RWPE2 (cell line): ENCODE data around the gene MYH3.

ENCODE experiments used
- ATAC-seq: fragments of 200-7000 bp; cut with Tn5 transposase; 3 replicates; pipeline ENCODE4 v1.9.1; 2021; ENCODE audit warnings: low read depth
- DNase-seq: peaks from one replicate; pipeline ENCODE4 v3.0.0-alpha.2; 2020; ENCODE audit warnings: low spot score
- H3K27ac ChIP-seq: fragments of 450-650 bp; 2 replicates; pipeline ENCODE4 v1.5.1; 2017; ENCODE audit warnings: mild to moderate bottlenecking; ENCODE audit not compliant: poor library complexity, severe bottlenecking
- H3K27me3 ChIP-seq: fragments of 250-450 bp; sonication (Bioruptor Pico); 2 replicates; pipeline ENCODE4 v1.5.1; 2021; ENCODE audit warnings: mild to moderate bottlenecking, moderate library complexity; ENCODE audit not compliant: insufficient read depth, poor library complexity, severe bottlenecking
- H3K36me3 ChIP-seq: fragments of 250-450 bp; sonication (Bioruptor Pico); 2 replicates; pipeline ENCODE4 v1.5.1; 2020; ENCODE audit warnings: low read depth, mild to moderate bottlenecking, moderate library complexity
- H3K4me1 ChIP-seq: fragments of 250-450 bp; sonication (Bioruptor Pico); 2 replicates; pipeline ENCODE4 v1.5.1; 2021; ENCODE audit warnings: mild to moderate bottlenecking, moderate library complexity; ENCODE audit not compliant: insufficient read depth, poor library complexity, severe bottlenecking
- H3K4me3 ChIP-seq: fragments of 250-450 bp; sonication (Bioruptor Pico); 2 replicates; pipeline ENCODE4 v1.5.1; 2021; ENCODE audit warnings: mild to moderate bottlenecking, moderate library complexity; ENCODE audit not compliant: severe bottlenecking
- H3K9me3 ChIP-seq: fragments of 250-450 bp; sonication (Bioruptor Pico); 2 replicates; pipeline ENCODE4 v1.5.1; 2021; ENCODE audit warnings: mild to moderate bottlenecking, moderate library complexity; ENCODE audit not compliant: severe bottlenecking
- CTCF ChIP-seq: fragments of 450-650 bp; IDR thresholded peaks from one replicate; pipeline ENCODE4 v1.5.1; 2017; ENCODE audit warnings: mild to moderate bottlenecking, moderate library complexity; ENCODE audit not compliant: poor library complexity, severe bottlenecking

Gene MYH3

DNA sequence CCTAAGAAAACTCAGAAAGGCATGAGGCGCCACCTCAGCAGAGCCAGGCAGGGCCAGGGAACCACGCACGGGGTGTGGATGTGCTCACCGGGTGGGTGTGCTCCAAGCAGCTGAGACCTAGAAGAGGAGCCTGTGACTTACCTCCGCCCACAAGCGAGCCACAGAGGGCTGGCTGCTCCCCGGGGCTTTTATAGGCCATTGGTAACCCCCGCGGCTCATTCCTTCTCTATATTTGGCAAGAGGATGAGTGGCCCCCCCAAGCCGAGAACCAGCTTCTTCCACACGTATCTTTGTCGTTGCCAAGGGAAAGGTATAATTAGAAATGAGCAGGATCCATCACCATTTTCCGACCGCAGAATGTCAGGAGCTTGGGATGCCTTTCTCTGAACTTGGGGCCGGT lies at the start of gene MYH3:
Gene MYH3 (minus strand): TSS at position 162 of the 400 bp plus-strand sequence. CDS start 2,245 bp downstream, outside the sequence.
- ATAC-seq, result no peak
- Histone ChIP-seq H3K36me3 (no peaks in the 10 kb centered on the region), H3K27me3 (no peaks in the 10 kb centered on the region)

DNA sequence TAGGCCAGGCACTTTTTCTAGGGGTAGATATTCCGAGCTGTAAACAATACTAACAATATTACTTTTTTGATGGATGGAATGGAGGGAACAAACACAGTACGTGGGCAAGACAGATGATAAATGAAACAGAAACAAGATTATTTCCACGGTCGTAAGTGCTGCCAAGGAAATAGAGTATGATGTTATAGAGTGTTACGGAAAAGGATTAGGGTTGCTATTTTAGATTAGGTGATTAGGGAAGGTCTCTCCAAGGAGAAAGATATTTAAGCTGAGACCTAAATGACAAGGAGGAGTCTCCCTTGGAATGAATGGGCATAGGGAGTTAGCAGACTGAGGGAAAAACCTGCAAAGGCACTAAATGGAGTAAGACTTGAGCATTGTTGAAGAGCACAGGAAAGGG lies 48.6 kb upstream of the MYH3 start:
- ATAC-seq (no peak), DNase-seq (no peak)
- Histone ChIP-seq H3K4me3 (no peak overlapping the region), H3K4me1 (no peaks in the 10 kb centered on the region), H3K9me3 (no peaks in the 10 kb centered on the region), H3K27ac (no peak overlapping the region), H3K27me3 (no peaks in the 10 kb centered on the region), H3K36me3 (peaks cover 56% of the 10 kb centered on the region)
- TF ChIP-seq CTCF, result no peak

More for the DNA sequence above, at the start of gene MYH3:
- no peaks in the 10 kb centered on the region for H3K4me1 ChIP-seq
- no peak for DNase-seq
- no peak within 1 kb of the TSS for H3K4me3 ChIP-seq
- no peak for TF ChIP-seq CTCF
- H3K9me3 ChIP-seq, result no peaks in the 10 kb centered on the region
- H3K27ac ChIP-seq, result no peak within 1 kb of the TSS

DNA sequence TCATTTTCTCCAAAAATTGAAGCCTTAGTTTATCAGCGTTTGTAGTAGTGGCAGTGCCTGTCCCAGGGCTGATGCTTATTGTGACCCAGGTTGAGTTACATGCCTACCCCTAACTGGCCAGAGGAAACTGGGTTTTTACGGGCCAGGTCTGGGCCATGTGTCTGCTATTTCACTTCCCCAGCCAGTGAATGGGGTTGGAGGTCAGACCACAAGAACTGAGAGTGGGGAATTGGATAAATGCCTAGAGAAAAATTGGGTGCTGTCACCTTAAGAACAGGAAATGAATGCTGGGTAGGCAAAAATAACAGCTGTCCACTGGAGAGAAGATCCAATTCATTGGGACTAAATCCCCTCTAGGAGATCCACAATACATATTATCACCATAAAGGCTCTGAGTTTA lies 45.5 kb upstream of the MYH3 start:
- no peak for DNase-seq
- Histone ChIP-seq H3K4me3 (no peak overlapping the region), H3K27me3 (no peaks in the 10 kb centered on the region), H3K9me3 (no peaks in the 10 kb centered on the region), H3K36me3 (peaks cover 29% of the 10 kb centered on the region), H3K27ac (no peak overlapping the region), H3K4me1 (peaks cover 5% of the 10 kb centered on the region)
- no peak for ATAC-seq
- no peak for TF ChIP-seq CTCF

DNA sequence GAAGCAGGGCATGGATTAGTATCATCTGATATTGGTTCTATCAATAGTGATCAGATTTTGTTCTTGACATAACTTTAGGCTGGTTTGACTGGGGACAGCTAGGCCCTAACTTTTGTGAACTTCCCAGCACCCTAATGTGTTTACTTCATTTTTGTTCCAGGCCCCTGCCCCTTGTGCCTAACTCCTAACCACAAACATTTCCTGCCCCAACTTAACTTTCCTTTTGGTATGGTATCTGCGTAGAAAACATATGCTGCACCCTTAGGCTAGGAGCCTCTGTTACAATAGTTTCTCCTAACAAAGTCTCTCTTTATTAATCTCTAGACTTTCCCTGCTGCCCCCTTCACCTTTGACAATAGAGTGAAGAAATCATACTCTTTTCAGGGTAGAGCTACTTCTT lies 42.7 kb upstream of the MYH3 start:
- Histone ChIP-seq H3K36me3 (peaks cover 11% of the 10 kb centered on the region), H3K9me3 (no peaks in the 10 kb centered on the region), H3K27ac (no peak overlapping the region), H3K4me1 (peaks cover 5% of the 10 kb centered on the region), H3K4me3 (no peak overlapping the region), H3K27me3 (no peaks in the 10 kb centered on the region)
- no peak for ATAC-seq
- DNase-seq, result no peak
- TF ChIP-seq CTCF, result no peak

- peaks cover 5% of the 10 kb centered on the region for H3K4me1 ChIP-seq
- peak overlapping the region; percentile 85 for H3K27ac ChIP-seq
- H3K4me3 ChIP-seq, result peak overlapping the region; percentile 77
- ATAC-seq (no peak), DNase-seq (no peak)
- no peak for TF ChIP-seq CTCF
- no peaks in the 10 kb centered on the region for H3K9me3 ChIP-seq
- H3K27me3 ChIP-seq, result no peaks in the 10 kb centered on the region
- H3K36me3 ChIP-seq, result peaks cover 25% of the 10 kb centered on the region
These were observed 41.1 kb upstream of the MYH3 start for GRCh38 chr17:10698096-10698818.
